Colonic mucosa (tissue), 4 donors: ENCODE measurements around the gene PDE9A. TPM values are rescaled to one million over a fixed set of nuclear protein-coding genes. Genes with fewer than 3 reads are reported as not detected.

Experiments used
- DNase-seq: peaks from one replicate; pipeline ENCODE4 v3.0.0-alpha.2; 2020
- H3K27ac ChIP-seq: fragments of 200-600 bp; one replicate; pipeline ENCODE4 v1.8.0; 2021
- H3K27me3 ChIP-seq: fragments of 200-600 bp; one replicate; pipeline ENCODE4 v1.8.0; 2021
- H3K36me3 ChIP-seq: fragments of 200-600 bp; one replicate; pipeline ENCODE4 v1.8.0; 2021
- H3K4me1 ChIP-seq: fragments of 200-600 bp; one replicate; pipeline ENCODE4 v1.8.0; 2021; ENCODE audit warnings: mild to moderate bottlenecking
- H3K4me3 ChIP-seq: fragments of 200-600 bp; one replicate; pipeline ENCODE4 v1.8.0; 2021
- H3K9ac ChIP-seq, 2 donors: one replicate each; pipeline ENCODE4 v1.7.0; 2013; ENCODE audit warnings: control low read depth in 2 of 2, low read depth in 2 of 2, low read length in 2 of 2
- H3K9me3 ChIP-seq: fragments of 200-600 bp; one replicate; pipeline ENCODE4 v1.8.0; 2021
- intact Hi-C: fragments of 100-400 bp; cut with DNase I; formaldehyde crosslinking; loops from one replicate; pipeline ENCODE4 v1.14.1; 2022
- total RNA-seq, 2 donors: library from RNA; stranded (reverse); fragmentation: NEBNext Ultra II Directional in 1 of 2; extraction: Animal tissue kit (Norgen Biotek cat#: 25700) in 1 of 2; gene quantifications; one replicate each; pipeline ENCODE4 v1.2.1, GENCODE V29; 2021
- TF ChIP-seq, protein P1 (sequence below): fragments of 200-600 bp; IDR thresholded peaks from one replicate; pipeline ENCODE4 v1.8.0; 2022; ENCODE audit warnings: antibody characterized with exemption, mild to moderate bottlenecking
- donor health status: healthy.
- donor health status: DM: no; HTN: no; CAD: no.
- donor health status: DM: no; HTN: no; CAD: no.

Gene PDE9A
- total RNA-seq, 2 donors from 2014 or later, result 37.5 to 56.0 TPM

DNA sequence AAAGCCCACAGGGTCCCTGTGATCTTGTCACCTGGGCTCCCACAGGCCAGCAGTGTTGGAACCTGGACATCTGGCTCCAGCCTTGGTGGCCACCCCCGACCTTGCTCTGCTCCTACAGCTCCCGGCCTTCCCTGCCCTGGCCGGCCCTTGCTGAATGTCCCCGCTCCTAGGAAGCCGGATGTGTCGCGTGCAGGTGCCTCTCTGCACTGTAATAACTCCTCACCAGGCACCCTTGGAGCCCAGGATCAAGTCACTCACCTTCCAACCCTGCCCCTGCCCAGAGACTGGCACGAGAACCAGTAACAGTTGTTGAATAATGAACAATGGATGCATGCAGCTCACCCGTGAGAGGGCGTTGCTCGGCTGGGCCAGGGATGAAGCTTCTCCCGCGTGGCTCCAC, 12.1 kb downstream of the PDE9A start:
- no peak overlapping the region for H3K4me3 ChIP-seq
- H3K9me3 ChIP-seq, result no peaks in the 10 kb centered on the region
- TF ChIP-seq, protein P1, sequence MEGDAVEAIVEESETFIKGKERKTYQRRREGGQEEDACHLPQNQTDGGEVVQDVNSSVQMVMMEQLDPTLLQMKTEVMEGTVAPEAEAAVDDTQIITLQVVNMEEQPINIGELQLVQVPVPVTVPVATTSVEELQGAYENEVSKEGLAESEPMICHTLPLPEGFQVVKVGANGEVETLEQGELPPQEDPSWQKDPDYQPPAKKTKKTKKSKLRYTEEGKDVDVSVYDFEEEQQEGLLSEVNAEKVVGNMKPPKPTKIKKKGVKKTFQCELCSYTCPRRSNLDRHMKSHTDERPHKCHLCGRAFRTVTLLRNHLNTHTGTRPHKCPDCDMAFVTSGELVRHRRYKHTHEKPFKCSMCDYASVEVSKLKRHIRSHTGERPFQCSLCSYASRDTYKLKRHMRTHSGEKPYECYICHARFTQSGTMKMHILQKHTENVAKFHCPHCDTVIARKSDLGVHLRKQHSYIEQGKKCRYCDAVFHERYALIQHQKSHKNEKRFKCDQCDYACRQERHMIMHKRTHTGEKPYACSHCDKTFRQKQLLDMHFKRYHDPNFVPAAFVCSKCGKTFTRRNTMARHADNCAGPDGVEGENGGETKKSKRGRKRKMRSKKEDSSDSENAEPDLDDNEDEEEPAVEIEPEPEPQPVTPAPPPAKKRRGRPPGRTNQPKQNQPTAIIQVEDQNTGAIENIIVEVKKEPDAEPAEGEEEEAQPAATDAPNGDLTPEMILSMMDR, result no peak
- DNase-seq, result no peak
- peaks cover 3% of the 10 kb centered on the region for H3K4me1 ChIP-seq
- H3K27me3 ChIP-seq, result no peaks in the 10 kb centered on the region
- H3K9ac ChIP-seq, result no peak overlapping the region
- H3K27ac ChIP-seq, result no peak overlapping the region
- no peaks in the 10 kb centered on the region for H3K36me3 ChIP-seq
- intact Hi-C loops, result no loop called here

DNA sequence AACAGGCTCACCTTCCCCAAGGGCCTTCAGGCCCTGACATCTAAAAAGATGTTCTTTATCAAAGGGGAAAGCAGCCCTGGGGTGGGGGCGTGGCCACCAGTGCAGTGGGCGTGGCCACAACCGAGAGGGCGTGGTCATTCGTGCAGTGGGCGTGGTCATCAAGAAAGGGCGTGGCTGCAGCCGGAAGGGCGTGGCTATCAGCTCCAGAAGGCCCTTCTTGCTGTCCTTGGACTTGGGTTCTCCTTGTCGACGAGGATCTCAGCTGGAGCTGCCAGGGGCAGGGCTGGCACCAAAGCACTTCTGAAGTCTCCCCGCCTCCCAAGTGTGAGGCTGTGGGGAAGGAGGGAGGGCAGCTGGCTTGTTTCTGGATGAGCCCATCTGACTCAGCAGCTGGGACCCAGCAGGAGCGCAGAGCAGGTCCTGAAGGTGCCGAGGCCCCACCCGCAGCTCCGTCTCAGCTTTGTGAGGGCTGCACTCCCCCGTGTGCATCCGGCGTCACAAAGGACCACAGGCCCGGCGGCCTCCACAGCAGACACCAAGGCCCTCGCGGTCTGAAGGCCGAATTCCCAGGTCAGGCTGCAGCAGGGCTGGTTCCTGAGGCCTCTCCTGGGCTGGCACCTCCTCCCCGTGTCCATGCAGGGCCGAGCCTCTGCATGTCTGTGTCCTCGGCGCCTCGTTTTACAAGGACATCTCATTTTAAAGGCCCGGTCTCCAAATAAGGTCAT, 12.8 kb downstream of the PDE9A start:
- Histone ChIP-seq H3K9ac (no peak overlapping the region), H3K4me1 (peaks cover 3% of the 10 kb centered on the region), H3K27me3 (no peaks in the 10 kb centered on the region), H3K9me3 (no peaks in the 10 kb centered on the region), H3K27ac (no peak overlapping the region), H3K36me3 (no peaks in the 10 kb centered on the region), H3K4me3 (no peak overlapping the region)
- TF ChIP-seq, protein P1, result no peak
- intact Hi-C loops, result no loop called here
- no peak for DNase-seq

DNA sequence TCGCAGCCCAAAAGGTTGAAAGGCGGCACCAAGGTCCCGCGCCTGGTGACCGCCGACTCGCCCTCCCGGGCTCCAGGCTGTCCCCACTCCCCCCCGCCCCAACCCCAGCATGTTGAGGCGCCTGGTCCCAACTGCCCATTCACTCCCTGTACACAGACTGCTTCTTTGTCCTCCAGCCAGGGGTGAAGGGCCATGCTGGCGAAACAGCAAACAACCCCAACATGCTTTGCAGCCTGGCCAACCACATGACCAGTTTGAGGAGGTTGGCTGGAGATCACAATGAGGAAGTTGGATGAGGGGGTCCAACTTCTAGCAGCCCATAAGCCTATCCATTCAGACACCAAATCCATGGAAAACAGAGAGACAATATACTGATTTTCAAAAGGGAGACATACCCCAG, 13.5 kb downstream of the PDE9A start:
- H3K4me3 ChIP-seq, result no peak overlapping the region
- H3K4me1 ChIP-seq, result peaks cover 9% of the 10 kb centered on the region
- intact Hi-C loops, result no loop called here
- H3K27ac ChIP-seq, result no peak overlapping the region
- H3K36me3 ChIP-seq, result no peaks in the 10 kb centered on the region
- H3K9ac ChIP-seq, result no peak overlapping the region
- DNase-seq, result no peak
- TF ChIP-seq, protein P1, result no peak
- H3K9me3 ChIP-seq, result no peaks in the 10 kb centered on the region
- H3K27me3 ChIP-seq, result no peaks in the 10 kb centered on the region

DNA sequence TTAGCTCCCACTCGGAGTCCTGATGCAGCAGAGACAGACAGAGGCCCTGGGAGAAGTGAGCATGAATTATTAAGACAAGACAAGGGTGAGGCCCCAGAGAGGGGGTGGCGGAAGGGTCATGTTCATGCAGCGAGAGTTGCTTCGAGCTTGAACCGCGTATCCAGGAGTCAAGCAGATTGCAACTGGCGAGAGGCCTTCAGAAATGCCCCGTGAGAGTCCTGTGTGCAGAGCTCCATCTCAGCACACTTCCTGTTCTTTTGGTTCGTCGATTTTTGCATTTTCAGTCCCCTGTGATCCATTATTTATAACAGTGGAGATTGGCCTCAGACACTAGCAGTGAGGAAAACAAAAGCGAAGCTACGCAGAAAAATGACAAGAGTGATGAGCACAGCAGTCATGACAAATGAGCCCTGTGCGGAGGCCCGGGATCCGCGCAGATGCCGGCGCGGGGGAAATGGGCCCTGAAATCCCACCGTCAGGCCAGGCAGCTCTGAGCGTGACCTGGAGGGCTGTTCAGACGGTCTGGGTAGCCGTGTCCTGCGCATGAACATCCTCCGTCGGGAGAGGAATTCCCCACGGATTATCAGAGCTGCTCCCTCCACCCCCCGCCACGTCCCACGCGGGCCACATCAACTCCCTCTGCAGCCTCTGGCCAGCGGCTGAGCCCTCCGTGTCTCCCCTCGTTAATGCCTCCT, 15.0 kb downstream of the PDE9A start:
- DNase-seq, result no peak
- no peak overlapping the region for H3K9ac ChIP-seq
- intact Hi-C loops, result no loop called here
- H3K27ac ChIP-seq, result no peak overlapping the region
- H3K9me3 ChIP-seq, result no peaks in the 10 kb centered on the region
- H3K4me3 ChIP-seq, result no peak overlapping the region
- TF ChIP-seq, protein P1, result no peak
- no peaks in the 10 kb centered on the region for H3K27me3 ChIP-seq
- H3K36me3 ChIP-seq, result no peaks in the 10 kb centered on the region
- peaks cover 9% of the 10 kb centered on the region for H3K4me1 ChIP-seq

DNA sequence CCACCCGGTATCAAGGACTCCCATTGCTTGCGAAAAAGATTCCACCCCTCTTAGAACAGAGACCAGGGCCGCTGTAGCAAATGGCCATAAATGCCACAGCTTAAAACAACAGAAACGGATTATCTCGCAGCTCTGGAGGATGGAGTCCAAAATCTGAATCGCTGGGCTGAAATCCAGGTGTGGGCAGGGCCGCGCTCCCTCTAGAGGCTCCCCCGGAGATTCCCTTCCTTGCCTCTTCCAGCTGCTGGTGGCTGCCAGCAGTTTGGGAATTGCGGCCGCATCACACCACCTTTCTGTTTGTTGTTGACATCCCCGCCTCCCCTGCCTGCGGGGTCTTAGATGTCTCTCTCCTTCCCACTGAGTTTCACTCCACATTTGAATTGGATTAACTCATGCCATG, 15.6 kb downstream of the PDE9A start:
- DNase-seq, result no peak
- Histone ChIP-seq H3K36me3 (no peaks in the 10 kb centered on the region), H3K9ac (no peak overlapping the region), H3K9me3 (no peaks in the 10 kb centered on the region), H3K27ac (no peak overlapping the region), H3K27me3 (no peaks in the 10 kb centered on the region), H3K4me1 (peaks cover 9% of the 10 kb centered on the region), H3K4me3 (no peak overlapping the region)
- TF ChIP-seq, protein P1, result no peak
- intact Hi-C loops, result no loop called here
